Neural crest cell (in vitro differentiated cells): ENCODE data around the gene NAXE. TPM values are rescaled to one million over a fixed set of nuclear protein-coding genes. Genes with fewer than 3 reads are reported as not detected.
A peak's percentile ranks its signal among the peaks of the same experiment; 100 is the strongest.

Source experiments
- DNase-seq: peaks from one replicate; pipeline ENCODE4 v3.0.0; 2021; ENCODE audit warnings: low read depth, mixed read lengths, low spot score
- H3K27ac Mint-ChIP-seq: one replicate; pipeline ENCODE4 v1.8.0; 2021; ENCODE audit warnings: mild to moderate bottlenecking, mixed read lengths; ENCODE audit not compliant: unreplicated experiment
- H3K27me3 Mint-ChIP-seq: 2 replicates; pipeline ENCODE4 v1.8.0; 2021; ENCODE audit warnings: low read depth, mild to moderate bottlenecking, mixed read lengths
- H3K36me3 Mint-ChIP-seq: 2 replicates; pipeline ENCODE4 v1.8.0; 2021; ENCODE audit warnings: low read depth, mild to moderate bottlenecking, mixed read lengths
- H3K4me1 Mint-ChIP-seq: 2 replicates; pipeline ENCODE4 v1.8.0; 2021; ENCODE audit warnings: mixed read lengths
- H3K4me3 Mint-ChIP-seq: one replicate; pipeline ENCODE4 v1.8.0; 2021; ENCODE audit warnings: mild to moderate bottlenecking, mixed read lengths
- H3K9me3 Mint-ChIP-seq: 2 replicates; pipeline ENCODE4 v1.8.0; 2021; ENCODE audit warnings: mixed read lengths
- total RNA-seq: library from RNA; stranded (reverse); gene quantifications from 2 replicates; pipeline ENCODE4 v1.2.1, GENCODE V29; 2021
- TF ChIP-seq, protein P1 (sequence below): fragments of 200-600 bp; sonication (generic); conservative IDR thresholded peaks from 2 replicates; pipeline ENCODE4 v1.5.0; 2021; ENCODE audit warnings: antibody characterized with exemption, mild to moderate bottlenecking

The NAXE gene
- total RNA-seq, 1 donor from 2014 or later = 76.5 TPM

DNA sequence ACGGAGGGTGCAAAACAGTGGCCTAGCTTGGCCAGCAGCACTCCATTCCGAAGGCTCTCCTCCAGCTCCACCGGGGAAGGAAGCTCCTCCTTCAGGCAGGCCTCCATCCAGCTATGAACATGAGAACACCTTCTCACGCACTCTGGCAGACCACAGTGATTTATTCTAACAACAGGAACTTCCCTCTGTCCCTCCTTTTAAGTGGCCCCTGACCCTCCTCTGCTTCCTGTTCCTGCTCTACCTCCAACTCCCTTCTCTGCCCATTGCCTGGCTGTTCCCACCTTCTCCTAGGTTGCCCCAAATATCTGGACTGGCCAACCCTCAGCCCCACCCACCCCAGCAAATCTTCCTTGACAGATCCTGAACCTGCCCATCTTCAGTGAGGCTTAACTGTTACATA lies 25.1 kb upstream of the NAXE start:
- peaks cover 9% of the 10 kb centered on the region for H3K4me1 Mint-ChIP-seq
- no peaks in the 10 kb centered on the region for H3K27me3 Mint-ChIP-seq
- DNase-seq = no peak
- peaks cover 26% of the 10 kb centered on the region for H3K36me3 Mint-ChIP-seq
- TF ChIP-seq, protein P1, sequence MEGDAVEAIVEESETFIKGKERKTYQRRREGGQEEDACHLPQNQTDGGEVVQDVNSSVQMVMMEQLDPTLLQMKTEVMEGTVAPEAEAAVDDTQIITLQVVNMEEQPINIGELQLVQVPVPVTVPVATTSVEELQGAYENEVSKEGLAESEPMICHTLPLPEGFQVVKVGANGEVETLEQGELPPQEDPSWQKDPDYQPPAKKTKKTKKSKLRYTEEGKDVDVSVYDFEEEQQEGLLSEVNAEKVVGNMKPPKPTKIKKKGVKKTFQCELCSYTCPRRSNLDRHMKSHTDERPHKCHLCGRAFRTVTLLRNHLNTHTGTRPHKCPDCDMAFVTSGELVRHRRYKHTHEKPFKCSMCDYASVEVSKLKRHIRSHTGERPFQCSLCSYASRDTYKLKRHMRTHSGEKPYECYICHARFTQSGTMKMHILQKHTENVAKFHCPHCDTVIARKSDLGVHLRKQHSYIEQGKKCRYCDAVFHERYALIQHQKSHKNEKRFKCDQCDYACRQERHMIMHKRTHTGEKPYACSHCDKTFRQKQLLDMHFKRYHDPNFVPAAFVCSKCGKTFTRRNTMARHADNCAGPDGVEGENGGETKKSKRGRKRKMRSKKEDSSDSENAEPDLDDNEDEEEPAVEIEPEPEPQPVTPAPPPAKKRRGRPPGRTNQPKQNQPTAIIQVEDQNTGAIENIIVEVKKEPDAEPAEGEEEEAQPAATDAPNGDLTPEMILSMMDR = no peak
- no peak overlapping the region for H3K4me3 Mint-ChIP-seq
- H3K9me3 Mint-ChIP-seq = no peaks in the 10 kb centered on the region
- H3K27ac Mint-ChIP-seq = no peak overlapping the region

DNA sequence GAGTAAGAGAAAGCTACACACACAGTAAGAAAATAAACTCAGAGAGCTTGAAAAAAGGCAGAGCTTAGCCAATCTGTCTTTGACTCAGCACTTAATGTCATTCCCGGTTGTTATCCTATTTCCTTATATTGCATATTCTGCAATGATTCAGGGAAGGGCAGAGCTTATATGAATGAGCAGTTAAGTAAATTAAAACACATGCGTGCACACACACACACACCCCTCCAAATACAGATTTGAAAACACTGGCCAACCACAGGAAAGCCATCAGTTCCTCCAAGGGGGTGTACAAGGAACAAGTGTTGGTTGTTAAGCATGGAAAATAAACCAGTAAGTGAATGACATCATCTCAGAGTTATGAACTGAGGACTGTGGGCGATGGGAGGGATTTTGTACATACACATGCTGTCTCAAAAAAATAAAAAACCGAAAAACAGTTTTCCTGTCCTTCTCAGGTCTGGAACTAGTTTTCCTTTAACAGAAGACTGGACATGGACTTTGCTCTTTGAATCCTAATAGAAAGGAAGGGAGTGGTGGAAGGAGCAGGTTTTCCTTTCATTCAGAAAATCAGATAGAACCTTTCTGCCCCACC lies 20.2 kb upstream of the NAXE start:
- TF ChIP-seq, protein P1 = no peak
- Mint-ChIP-seq H3K9me3 (no peaks in the 10 kb centered on the region), H3K4me3 (peak overlapping the region; percentile 97), H3K27ac (peak overlapping the region; percentile 96), H3K36me3 (peaks cover 10% of the 10 kb centered on the region), H3K27me3 (peaks cover 9% of the 10 kb centered on the region), H3K4me1 (peaks cover 25% of the 10 kb centered on the region)
- DNase-seq = no peak

DNA sequence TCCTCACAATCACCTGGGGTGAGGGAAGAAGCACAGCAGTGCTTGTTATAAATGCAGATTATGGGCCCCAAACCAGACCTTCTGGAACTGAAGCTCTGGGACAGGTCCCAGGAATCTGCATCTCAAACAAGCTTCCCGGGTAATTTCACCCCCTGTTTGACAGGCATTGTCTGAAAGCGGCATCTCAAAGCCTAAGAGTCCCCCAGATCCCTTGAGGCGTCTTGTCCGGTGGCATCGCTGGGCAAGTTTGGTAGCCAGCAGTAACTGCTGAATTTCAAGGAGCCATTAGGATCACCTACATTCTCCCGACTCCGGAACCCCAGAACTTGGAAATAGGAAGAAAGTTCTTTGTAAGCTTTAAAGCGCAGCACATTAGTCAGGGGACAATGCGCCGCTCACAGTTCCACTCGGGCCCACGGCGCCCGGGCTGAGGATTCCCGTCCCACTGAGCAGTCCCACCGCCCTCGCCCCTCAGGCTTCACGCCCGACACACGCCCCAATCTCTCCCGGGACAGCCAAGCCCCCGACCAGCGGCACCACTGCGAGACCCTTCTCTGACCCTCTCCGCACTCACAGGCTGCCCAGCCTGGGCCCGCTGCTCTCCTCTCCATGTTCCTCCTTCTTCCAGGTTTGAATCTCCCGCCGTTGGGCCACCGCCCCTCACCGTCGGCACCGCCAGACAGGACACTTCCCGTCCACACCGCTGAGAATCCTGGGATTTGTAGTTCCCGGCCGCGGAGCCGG lies 19.5 kb upstream of the NAXE start, which contains the start of gene IQGAP3:
Gene IQGAP3 (minus strand): TSS at position 647 of the 744 bp plus-strand sequence. CDS start 36 bp downstream, at position 611.
- peak; percentile 75 for DNase-seq
- Mint-ChIP-seq H3K27me3 (peaks cover 9% of the 10 kb centered on the region), H3K9me3 (no peaks in the 10 kb centered on the region), H3K36me3 (peaks cover 10% of the 10 kb centered on the region), H3K27ac (peak within 1 kb of the TSS; percentile 96), H3K4me3 (peak within 1 kb of the TSS; percentile 97), H3K4me1 (peaks cover 25% of the 10 kb centered on the region)
- TF ChIP-seq, protein P1 = no peak

DNA sequence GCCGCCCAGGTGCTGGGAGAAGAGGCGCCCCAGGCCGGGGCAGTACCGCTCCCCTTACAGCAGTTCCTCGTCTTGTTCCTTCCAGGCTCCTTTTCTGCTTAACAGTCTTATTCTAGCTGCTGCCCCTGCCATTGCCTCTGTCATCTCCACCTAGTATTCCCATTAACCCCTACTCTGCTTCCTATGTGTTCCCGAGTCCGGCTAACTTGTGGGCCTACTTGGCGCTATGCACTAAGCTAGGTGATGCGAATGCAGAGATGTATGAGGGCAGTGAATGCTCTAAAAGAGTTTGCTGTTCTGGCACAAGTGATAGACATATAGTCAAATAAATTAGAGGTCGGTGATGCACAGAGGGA lies 18.9 kb upstream of the NAXE start:
- DNase-seq = no peak
- H3K27ac Mint-ChIP-seq = peak overlapping the region; percentile 96
- no peaks in the 10 kb centered on the region for H3K9me3 Mint-ChIP-seq
- H3K4me3 Mint-ChIP-seq = peak overlapping the region; percentile 97
- peaks cover 10% of the 10 kb centered on the region for H3K36me3 Mint-ChIP-seq
- TF ChIP-seq, protein P1 = no peak
- peaks cover 25% of the 10 kb centered on the region for H3K4me1 Mint-ChIP-seq
- peaks cover 9% of the 10 kb centered on the region for H3K27me3 Mint-ChIP-seq

DNA sequence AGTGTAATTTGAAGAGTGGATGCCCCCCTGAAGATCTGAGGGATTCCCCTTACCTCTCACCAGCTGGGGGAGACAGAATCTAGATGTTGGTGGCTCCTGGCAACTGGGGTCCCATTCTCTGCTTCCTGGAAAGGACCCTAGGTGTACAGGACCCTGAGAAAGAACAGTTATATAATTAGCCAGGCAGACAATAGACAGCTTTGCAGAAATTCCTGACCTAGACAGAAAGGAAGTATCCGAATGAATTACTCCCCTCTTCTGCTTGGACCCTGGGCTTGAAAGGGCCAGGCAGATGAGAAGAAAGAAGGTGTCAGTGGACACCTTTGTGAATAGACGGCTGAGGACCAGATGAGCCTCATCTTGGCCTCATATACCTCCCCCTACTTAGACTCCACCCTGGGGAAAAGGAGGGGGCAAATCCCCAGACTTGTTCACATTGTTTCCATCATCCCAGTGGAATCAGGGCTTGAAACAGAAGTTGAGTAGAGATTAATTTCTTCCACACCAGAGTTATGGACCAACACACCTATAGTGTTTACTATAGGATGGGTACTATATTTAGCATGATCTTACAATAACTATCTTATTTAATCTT lies 17.4 kb upstream of the NAXE start:
- DNase-seq = no peak
- Mint-ChIP-seq H3K4me1 (peaks cover 30% of the 10 kb centered on the region), H3K36me3 (peaks cover 5% of the 10 kb centered on the region), H3K9me3 (no peaks in the 10 kb centered on the region), H3K27me3 (peaks cover 9% of the 10 kb centered on the region), H3K4me3 (peak overlapping the region; percentile 7), H3K27ac (no peak overlapping the region)
- TF ChIP-seq, protein P1 = no peak
